OCI-LY7 (cell line): ENCODE measurements around the gene CDH23.

Experiments
- CTCF ChIP-seq: fragments of 200-600 bp; sonication (generic); conservative IDR thresholded peaks from 2 replicates; pipeline ENCODE4 v1.5.1; 2014; ENCODE audit warnings: mild to moderate bottlenecking, antibody characterized with exemption, low read length, moderate library complexity, mixed read lengths
- EZH2phosphoT487 ChIP-seq: fragments of 200-600 bp; sonication (generic); IDR thresholded peaks from 2 replicates; pipeline ENCODE4 v1.6.1; 2018; ENCODE audit warnings: low read depth, borderline replicate concordance, mild to moderate bottlenecking, mixed run types, antibody characterized with exemption, low read length, moderate library complexity, mixed read lengths

GRCh38 chr10:71622616-71623015 lies 225.9 kb downstream of the CDH23 start:
- TF ChIP-seq CTCF (no peak), EZH2phosphoT487 (no peak)
